Measurements from ENCODE around the gene USP8.
"Not testable (repeated sequence)": the region's sequence is repeated elsewhere in the genome, so short reads cannot be mapped to it uniquely, and the experiment has no call there.

The USP8 gene

GRCh38 chr15:50487287-50487686 is 63.1 kb downstream of the USP8 start:
- ATAC-seq, result no peak
- no peak for TF ChIP-seq RARB (CRISPR knock-in tag; IDR thresholded peaks at IDR 0.05)
- no peak for TF ChIP-seq ZNF70 (CRISPR knock-in tag; IDR thresholded peaks at IDR 0.05)
- no peak for TF ChIP-seq POU6F1 (CRISPR knock-in tag; IDR thresholded peaks at IDR 0.05; ENCODE audit: borderline replicate concordance, low read depth)
- no peak for TF ChIP-seq PATZ1 (CRISPR knock-in tag; IDR thresholded peaks at IDR 0.05; ENCODE audit: borderline replicate concordance)
- TF ChIP-seq OSR1 (CRISPR knock-in tag; IDR thresholded peaks at IDR 0.05), result no peak
- no peak for TF ChIP-seq ESRRG (CRISPR knock-in tag; IDR thresholded peaks at IDR 0.05)
- TF ChIP-seq TSHZ2 (CRISPR knock-in tag; IDR thresholded peaks at IDR 0.05), result no peak
- no peak for TF ChIP-seq CREB5 (CRISPR knock-in tag; IDR thresholded peaks at IDR 0.05; ENCODE audit: low read depth)
- TF ChIP-seq ISL1 (CRISPR knock-in tag; IDR thresholded peaks at IDR 0.05), result no peak
- TF ChIP-seq TOX (CRISPR knock-in tag; IDR thresholded peaks at IDR 0.05; ENCODE audit: borderline replicate concordance), result no peak
- no peak for TF ChIP-seq ZC3H10 (CRISPR knock-in tag; IDR thresholded peaks at IDR 0.05)
- TF ChIP-seq SNAI2 (CRISPR knock-in tag; IDR thresholded peaks at IDR 0.05), result no peak

GRCh38 chr15:50493625-50494024 is 69.4 kb downstream of the USP8 start:
- no peak for ATAC-seq
- no peak for TF ChIP-seq PATZ1 (CRISPR knock-in tag; IDR thresholded peaks at IDR 0.05; ENCODE audit: borderline replicate concordance)
- no peak for TF ChIP-seq BACH2 (CRISPR knock-in tag; IDR thresholded peaks at IDR 0.05; ENCODE audit: borderline replicate concordance)
- no peak for TF ChIP-seq CSRNP3 (CRISPR knock-in tag; IDR thresholded peaks at IDR 0.05)
- no peak for TF ChIP-seq ZC3H10 (CRISPR knock-in tag; IDR thresholded peaks at IDR 0.05)
- TF ChIP-seq SNAI2 (CRISPR knock-in tag; IDR thresholded peaks at IDR 0.05), result no peak
- no peak for TF ChIP-seq OSR1 (CRISPR knock-in tag; IDR thresholded peaks at IDR 0.05)
- TF ChIP-seq GLIS3 (CRISPR knock-in tag; IDR thresholded peaks at IDR 0.05), result no peak
- TF ChIP-seq ARNTL (CRISPR knock-in tag; IDR thresholded peaks at IDR 0.05; ENCODE audit: borderline replicate concordance, low read depth), result no peak

- not testable (repeated sequence) for ATAC-seq
These were observed 70.3 kb downstream of the USP8 start for GRCh38 chr15:50494547-50494946.

- no peak for ATAC-seq
- TF ChIP-seq CSRNP3 (CRISPR knock-in tag; IDR thresholded peaks at IDR 0.05) (no peak), ZNF8 (CRISPR knock-in tag; IDR thresholded peaks at IDR 0.05) (no peak), TCF4 (CRISPR knock-in tag; IDR thresholded peaks at IDR 0.05; ENCODE audit: borderline replicate concordance) (no peak)
These were observed 72.5 kb downstream of the USP8 start for GRCh38 chr15:50496692-50497091.

Measured in SK-N-SH treated with all-trans-retinoic acid at 6 μM for 48 hours (cell line).